Thoracic aorta (tissue), 2 donors: ENCODE measurements around the gene NPIPB2. TPM values are rescaled to one million over a fixed set of nuclear protein-coding genes. Genes with fewer than 3 reads are reported as not detected.

Experiments
- ATAC-seq: fragments of 150-250 bp; one replicate; pipeline ENCODE4 v1.8.0; 2017; ENCODE audit warnings: low read depth; ENCODE audit not compliant: insufficient number of reproducible peaks, low FRiP score
- DNase-seq: peaks from one replicate; pipeline ENCODE4 v3.0.0-alpha.2; 2020; ENCODE audit warnings: low spot score
- H3K27ac ChIP-seq, 2 donors: fragments of 200-600 bp; sonication (generic); 1 replicate in 1 of 2; 2 replicates in 1 of 2; pipeline ENCODE4 v1.5.1; 2016; ENCODE audit warnings: mild to moderate bottlenecking in 2 of 2, moderate library complexity in 2 of 2
- H3K27me3 ChIP-seq: fragments of 200-600 bp; sonication (generic); replicated peaks from 2 replicates; pipeline ENCODE4 v1.6.0; 2016; ENCODE audit warnings: mild to moderate bottlenecking; ENCODE audit not compliant: insufficient read depth
- H3K36me3 ChIP-seq: fragments of 200-600 bp; sonication (generic); one replicate; pipeline ENCODE4 v1.5.1; 2016
- H3K4me1 ChIP-seq, 2 donors: fragments of 200-600 bp; sonication (generic); 1 replicate in 1 of 2; 2 replicates in 1 of 2; pipeline versions ENCODE4 v1.5.1 to v1.6.0; 2016; ENCODE audit warnings: low read depth in 2 of 2, mild to moderate bottlenecking in 1 of 2; ENCODE audit not compliant: control insufficient read depth in 1 of 2
- H3K4me3 ChIP-seq: fragments of 200-600 bp; sonication (generic); 2 replicates; pipeline ENCODE4 v1.5.1; 2016; ENCODE audit warnings: mild to moderate bottlenecking
- H3K9me3 ChIP-seq: fragments of 200-600 bp; sonication (generic); 2 replicates; pipeline ENCODE4 v1.5.1; 2016
- CTCF ChIP-seq: fragments of 200-600 bp; sonication (generic); IDR thresholded peaks from one replicate; pipeline ENCODE4 v1.5.1; 2019; ENCODE audit warnings: antibody characterized with exemption
- total RNA-seq, 2 donors: library from RNA; depleted of rRNA; stranded (reverse); fragments of >200 nt; gene quantifications; one replicate each; pipeline versions ENCODE4 v1.1.0 to v1.2.3, GENCODE V29; 2016

Gene NPIPB2
- total RNA-seq, 2 donors from 2014 or later: 9.9 to 18.5 TPM

GRCh38 chr16:11913425-11914079, 28.3 kb downstream of the NPIPB2 start:
- peak overlapping the region; percentile 91 for H3K4me3 ChIP-seq
- no peaks in the 10 kb centered on the region for H3K27me3 ChIP-seq
- H3K27ac ChIP-seq: no peak overlapping the region
- peaks cover 39 to 60% of the 10 kb centered on the region in 2 donors for H3K4me1 ChIP-seq
- TF ChIP-seq CTCF: no peak
- DNase-seq (no peak), ATAC-seq (no peak)
- no peaks in the 10 kb centered on the region for H3K36me3 ChIP-seq
- no peaks in the 10 kb centered on the region for H3K9me3 ChIP-seq

- DNase-seq (no peak), ATAC-seq (no peak)
- peaks cover 46 to 75% of the 10 kb centered on the region in 2 donors for H3K4me1 ChIP-seq
- peak overlapping the region in 1 of 2 donors; percentile 8 for H3K27ac ChIP-seq
- TF ChIP-seq CTCF: no peak
- H3K4me3 ChIP-seq: no peak overlapping the region
- H3K9me3 ChIP-seq: no peaks in the 10 kb centered on the region
- no peaks in the 10 kb centered on the region for H3K27me3 ChIP-seq
- no peaks in the 10 kb centered on the region for H3K36me3 ChIP-seq
These were observed 31.9 kb downstream of the NPIPB2 start for GRCh38 chr16:11909653-11910545.

- no peak for DNase-seq
- Histone ChIP-seq H3K9me3 (no peaks in the 10 kb centered on the region), H3K4me3 (no peak overlapping the region), H3K4me1 (peaks cover 32 to 65% of the 10 kb centered on the region in 2 donors), H3K27me3 (no peaks in the 10 kb centered on the region), H3K36me3 (no peaks in the 10 kb centered on the region), H3K27ac (no peak overlapping the region)
- TF ChIP-seq CTCF: no peak
- no peak for ATAC-seq
These were observed 34.5 kb downstream of the NPIPB2 start for GRCh38 chr16:11907160-11907970.

GRCh38 chr16:11903906-11904305, 37.9 kb downstream of the NPIPB2 start:
- no peaks in the 10 kb centered on the region for H3K36me3 ChIP-seq
- no peaks in the 10 kb centered on the region for H3K9me3 ChIP-seq
- DNase-seq (no peak), ATAC-seq (no peak)
- H3K4me1 ChIP-seq: peaks cover 12 to 33% of the 10 kb centered on the region in 2 donors
- no peak overlapping the region for H3K4me3 ChIP-seq
- H3K27ac ChIP-seq: no peak overlapping the region
- H3K27me3 ChIP-seq: no peaks in the 10 kb centered on the region
- no peak for TF ChIP-seq CTCF

- H3K4me1 ChIP-seq: peaks cover 14 to 32% of the 10 kb centered on the region in 2 donors
- H3K4me3 ChIP-seq: no peak overlapping the region
- H3K9me3 ChIP-seq: no peaks in the 10 kb centered on the region
- no peaks in the 10 kb centered on the region for H3K27me3 ChIP-seq
- DNase-seq (no peak), ATAC-seq (no peak)
- H3K36me3 ChIP-seq: no peaks in the 10 kb centered on the region
- TF ChIP-seq CTCF: no peak
- H3K27ac ChIP-seq: no peak overlapping the region
These were observed 40.8 kb downstream of the NPIPB2 start for GRCh38 chr16:11901091-11901490.
